NT2/D1 (cell line): Measurements from ENCODE around the gene MRPL11.

Experiments
- SUZ12 ChIP-seq: IDR thresholded peaks from 2 replicates; pipeline ENCODE4 v1.6.1; 2011; ENCODE audit not compliant: insufficient read length, insufficient read depth; ENCODE audit errors: extremely low read depth
- YY1 ChIP-seq: IDR thresholded peaks from 2 replicates; pipeline ENCODE4 v1.6.1; 2011; ENCODE audit not compliant: insufficient read length, insufficient read depth
- ZNF274 ChIP-seq: IDR thresholded peaks from 2 replicates; pipeline ENCODE4 v1.6.1; 2011; ENCODE audit warnings: mild to moderate bottlenecking, low read depth, low read length

DNA sequence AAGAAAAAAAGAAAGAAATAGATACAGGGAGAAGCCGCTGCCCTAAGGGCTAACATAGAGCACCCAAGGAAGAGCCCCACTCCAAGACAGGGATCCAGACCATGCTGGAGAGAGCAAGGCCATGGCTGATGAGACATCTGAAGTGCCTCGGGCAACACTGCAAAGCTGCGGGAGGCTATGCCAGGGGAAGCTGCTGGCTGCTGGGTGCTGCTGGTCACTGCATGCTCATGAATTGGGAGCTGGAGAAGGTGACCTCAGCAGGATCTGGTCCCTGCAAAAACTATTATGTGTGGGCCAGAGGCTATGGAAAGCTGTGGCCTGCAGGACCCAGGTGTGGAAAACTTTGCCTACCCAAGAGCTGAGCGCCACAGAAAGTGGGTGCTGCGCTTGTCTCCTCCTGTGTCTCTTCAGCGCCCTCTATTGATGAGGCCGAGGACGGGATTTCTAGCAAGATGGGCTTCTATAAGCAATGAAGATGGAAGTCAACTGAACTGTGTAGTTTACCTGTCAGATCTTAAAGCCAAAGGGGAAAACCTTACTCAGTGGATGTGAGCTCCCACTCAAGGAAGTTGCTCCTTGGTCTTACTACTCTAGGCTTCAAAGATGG is 49.8 kb downstream of the MRPL11 start:
- TF ChIP-seq YY1 (no peak), SUZ12 (no peak), ZNF274 (no peak)
